SK-N-SH (cell line): Measurements from ENCODE around the gene ACOT7. TPM values are rescaled to one million over a fixed set of nuclear protein-coding genes. Genes with fewer than 3 reads are reported as not detected.

Experiments
- CTCF ChIA-PET: fragments of 300-600, 350-600 bp; formaldehyde crosslinking; extraction: SDS; loops from one replicate; lab custom pipeline; 2021; lab: Yijun Ruan, JAX
- POLR2A ChIA-PET: fragments of 350-600 bp; sonication (Branson Sonifier 250); formaldehyde crosslinking; extraction: SDS; loops from one replicate; lab custom pipeline; 2020; ENCODE audit warnings: antibody characterized with exemption, inconsistent platforms; lab: Yijun Ruan, JAX
- DNase-seq: peaks from one replicate; pipeline ENCODE4 v3.0.0; 2012
- H2AFZ ChIP-seq: fragments of 200-600 bp; sonication (generic); 2 replicates; pipeline ENCODE4 v1.8.1; 2016; ENCODE audit warnings: antibody characterized with exemption, mild to moderate bottlenecking, low read depth
- H3F3A ChIP-seq: fragments of 200-600 bp; sonication (generic); replicated peaks from 2 replicates; pipeline ENCODE3; 2016; ENCODE audit warnings: antibody characterized with exemption, mild to moderate bottlenecking; ENCODE audit not compliant: insufficient read depth
- H3K27ac ChIP-seq, 2 experiments: fragments of 200-500 bp in 1 of 2; fragments of 200-600 bp in 1 of 2; sonication (Bioruptor generic) in 1 of 2; sonication (generic), shearing (Covaris generic) in 1 of 2; 2 replicates each; pipeline versions ENCODE4 v1.5.1 to v1.6.1; 2014 to 2016; ENCODE audit warnings: low read depth in 2 of 2, inconsistent platforms in 1 of 2, low read length in 1 of 2, mild to moderate bottlenecking in 1 of 2, mixed read lengths in 1 of 2
- H3K27me3 ChIP-seq: fragments of 200-600 bp; sonication (generic), shearing (Covaris generic); 2 replicates; pipeline ENCODE4 v1.6.1; 2016; ENCODE audit warnings: mixed run types; ENCODE audit not compliant: insufficient read depth
- H3K36me3 ChIP-seq, 2 experiments: fragments of 200-500 bp in 1 of 2; fragments of 200-600 bp in 1 of 2; sonication (Bioruptor generic) in 1 of 2; sonication (generic) in 1 of 2; replicated peaks in 1 of 2; 2 replicates each; pipeline versions ENCODE3 to v1.5.1; 2014 to 2016; ENCODE audit warnings: low read length in 1 of 2, mild to moderate bottlenecking in 1 of 2; ENCODE audit not compliant: insufficient read depth in 2 of 2, control insufficient read depth in 1 of 2
- H3K4me1 ChIP-seq, 2 experiments: fragments of 200-500 bp in 1 of 2; fragments of 200-600 bp in 1 of 2; sonication (Bioruptor generic) in 1 of 2; sonication (generic), shearing (Covaris generic) in 1 of 2; 2 replicates each; pipeline versions ENCODE4 v1.5.1 to v1.6.1; 2014 to 2016; ENCODE audit warnings: low read depth in 1 of 2, low read length in 1 of 2, mixed run types in 1 of 2; ENCODE audit not compliant: insufficient read depth in 2 of 2, control insufficient read depth in 1 of 2
- H3K4me2 ChIP-seq: fragments of 200-600 bp; sonication (generic), shearing (Covaris generic); 2 replicates; pipeline ENCODE4 v1.6.1; 2017; ENCODE audit warnings: mixed run types
- H3K4me3 ChIP-seq, 2 experiments: fragments of 200-500 bp in 1 of 2; fragments of 200-600 bp in 1 of 2; sonication (Bioruptor generic) in 1 of 2; sonication (generic), shearing (Covaris generic) in 1 of 2; 2 replicates each; pipeline versions ENCODE4 v1.5.1 to v1.8.1; 2014 to 2016; ENCODE audit warnings: low read depth in 2 of 2, inconsistent platforms in 1 of 2, low read length in 1 of 2, mild to moderate bottlenecking in 1 of 2, mixed read lengths in 1 of 2, moderate library complexity in 1 of 2
- H3K79me2 ChIP-seq: fragments of 200-600 bp; sonication (generic); 2 replicates; pipeline ENCODE4 v1.8.1; 2017; ENCODE audit warnings: mild to moderate bottlenecking; ENCODE audit not compliant: insufficient read depth
- H3K9ac ChIP-seq: fragments of 200-600 bp; sonication (generic); 2 replicates; pipeline ENCODE4 v1.6.1; 2017; ENCODE audit warnings: mixed run types
- H3K9me2 ChIP-seq: fragments of 200-600 bp; sonication (generic); 2 replicates; pipeline ENCODE4 v1.6.1; 2017; ENCODE audit warnings: mixed run types
- H3K9me3 ChIP-seq: fragments of 200-600 bp; sonication (generic); 2 replicates; pipeline ENCODE4 v1.6.1; 2017; ENCODE audit warnings: mixed run types, mild to moderate bottlenecking, moderate library complexity
- H4K20me1 ChIP-seq: fragments of 200-600 bp; sonication (generic); 2 replicates; pipeline ENCODE4 v1.6.1; 2017; ENCODE audit warnings: mild to moderate bottlenecking, mixed run types; ENCODE audit not compliant: insufficient read depth
- FOXJ3 ChIP-seq: sonication (generic); formaldehyde crosslinking; IDR thresholded peaks from 2 replicates; pipeline ENCODE4 v1.5.1; 2020; ENCODE audit warnings: mild to moderate bottlenecking, missing genetic modification reagents
- FOXM1 ChIP-seq: IDR thresholded peaks from 2 replicates; pipeline ENCODE4 v1.4.0; 2012; ENCODE audit warnings: low read depth, mild to moderate bottlenecking
- GABPA ChIP-seq: IDR thresholded peaks from 2 replicates; pipeline ENCODE4 v1.4.0; 2012; ENCODE audit warnings: low read depth, mild to moderate bottlenecking
- MEF2A ChIP-seq: IDR thresholded peaks from 2 replicates; pipeline ENCODE4 v1.4.0; 2012; ENCODE audit warnings: low read depth, borderline replicate concordance
- RAD21 ChIP-seq: IDR thresholded peaks from 2 replicates; pipeline ENCODE4 v1.6.1; 2012; ENCODE audit warnings: mild to moderate bottlenecking, low read length
- RCOR1 ChIP-seq: fragments of 150-350 bp; IDR thresholded peaks from 2 replicates; pipeline ENCODE4 v1.6.1; 2017; ENCODE audit warnings: antibody characterized with exemption, low read length
- SIN3A ChIP-seq: IDR thresholded peaks from 2 replicates; pipeline ENCODE4 v1.6.1; 2012; ENCODE audit warnings: low read depth, mild to moderate bottlenecking, low read length, moderate library complexity, borderline replicate concordance
- WGBS: methylation state at CpG from one replicate; pipeline ENCODE4 v1.1.6; 2017; ENCODE audit warnings: low lambda C conversion rate; 5-methylcytosine and 5-hydroxymethylcytosine counted together
- polyA plus RNA-seq, 3 experiments: library from polyadenylated mRNA; depleted of rRNA; stranded (reverse); fragments of >200 nt; gene quantifications; 2 replicates each; pipeline ENCODE4 v1.2.3, GENCODE V29; 2012
- TF ChIP-seq, protein P1 (sequence below): fragments of 200-600 bp; sonication (generic); IDR thresholded peaks from 2 replicates; pipeline ENCODE4 v1.6.1; 2017; ENCODE audit warnings: antibody characterized with exemption, mild to moderate bottlenecking, moderate library complexity
- TF ChIP-seq, protein P2 (sequence below): fragments of 150-350 bp; IDR thresholded peaks from 2 replicates; pipeline ENCODE4 v1.6.1; 2016; ENCODE audit warnings: mild to moderate bottlenecking, low read depth, low read length
- TF ChIP-seq, protein P3 (sequence below): IDR thresholded peaks from 2 replicates; pipeline ENCODE4 v1.4.0; 2012; ENCODE audit warnings: low read depth, borderline replicate concordance
- TF ChIP-seq, protein P4 (sequence below): IDR thresholded peaks from 2 replicates; pipeline ENCODE4 v1.6.1; 2012; ENCODE audit warnings: mild to moderate bottlenecking, low read depth, low read length, moderate library complexity
- TF ChIP-seq, protein P5 (sequence below): IDR thresholded peaks from 2 replicates; pipeline ENCODE4 v1.4.0; 2012; ENCODE audit warnings: low read depth, borderline replicate concordance

Gene ACOT7
- polyA plus RNA-seq, 1 of the 3 experiments (the other 2 are of a cell fraction): 289 TPM

DNA sequence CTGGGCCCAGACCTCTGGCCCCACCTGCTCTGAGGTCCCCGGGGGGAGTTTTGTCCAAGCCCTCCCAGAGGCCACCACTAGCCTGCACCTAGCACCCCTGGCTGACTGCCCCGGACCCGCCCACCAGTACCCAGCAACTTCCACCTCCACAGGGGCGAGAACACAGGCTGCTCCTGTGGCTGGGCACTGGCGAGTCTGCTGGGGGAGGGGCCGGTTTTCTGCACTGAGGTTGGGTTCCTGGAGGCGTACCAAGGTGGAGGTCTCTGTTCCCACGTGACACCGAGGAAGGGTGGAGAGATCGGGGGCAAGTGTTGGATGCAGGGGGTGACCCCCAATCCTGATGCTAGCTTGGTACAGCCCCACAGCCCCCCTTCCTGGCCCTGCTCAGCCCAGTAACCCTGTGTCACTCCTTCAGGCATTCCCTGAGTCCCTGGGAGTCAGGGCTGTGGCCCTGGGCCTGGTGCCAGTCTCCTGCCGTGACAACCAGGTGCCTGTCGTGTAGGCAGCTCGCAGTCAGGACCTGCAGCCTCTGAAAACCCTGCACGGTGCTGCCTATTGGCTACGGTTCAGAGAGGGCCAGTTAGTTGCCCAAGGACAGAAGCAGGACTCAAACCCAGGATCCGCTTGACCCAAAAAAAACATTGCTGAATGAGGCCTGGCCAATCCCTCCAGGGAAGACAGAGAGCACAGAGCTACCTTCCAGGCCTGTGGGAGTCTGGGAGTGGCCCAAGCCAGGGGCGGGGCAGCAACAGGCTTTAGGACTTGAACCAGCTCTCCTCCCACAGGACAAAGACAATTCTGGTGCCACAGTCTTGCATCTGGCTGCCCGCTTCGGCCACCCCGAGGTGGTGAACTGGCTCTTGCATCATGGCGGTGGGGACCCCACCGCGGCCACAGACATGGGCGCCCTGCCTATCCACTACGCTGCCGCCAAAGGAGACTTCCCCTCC, 34.1 kb upstream of the ACOT7 start:
- CTCF ChIA-PET: interaction anchor here (0.9 to 16.1 kb wide), 4 partner anchors 10 to 181 kb away, joined by 4 to 290 read pairs (median 15); no protein-coding TSS in a partner anchor

More for the DNA sequence above, 34.1 kb upstream of the ACOT7 start:
- Histone ChIP-seq H3K9me2 (no peaks in the 10 kb centered on the region), H3F3A (no peaks in the 10 kb centered on the region), H3K27me3 (peaks cover 17% of the 10 kb centered on the region), H3K4me1 (peaks cover 6 to 14% of the 10 kb centered on the region in 2 experiments; a peak in 1 of 4 replicates), H3K27ac (no peak overlapping the region), H3K79me2 (no peaks in the 10 kb centered on the region), H3K4me2 (no peak overlapping the region), H3K9me3 (no peaks in the 10 kb centered on the region), H3K9ac (no peak overlapping the region), H4K20me1 (no peaks in the 10 kb centered on the region), H3K4me3 (no peak overlapping the region), H2AFZ (no peak overlapping the region), H3K36me3 (no peaks in the 10 kb centered on the region)
- TF ChIP-seq FOXJ3 (CRISPR knock-in tag) (no peak), GABPA (no peak), RCOR1 (no peak), MEF2A (no peak), FOXM1 (no peak), SIN3A (no peak), RAD21 (no peak)
- TF ChIP-seq, protein P1, sequence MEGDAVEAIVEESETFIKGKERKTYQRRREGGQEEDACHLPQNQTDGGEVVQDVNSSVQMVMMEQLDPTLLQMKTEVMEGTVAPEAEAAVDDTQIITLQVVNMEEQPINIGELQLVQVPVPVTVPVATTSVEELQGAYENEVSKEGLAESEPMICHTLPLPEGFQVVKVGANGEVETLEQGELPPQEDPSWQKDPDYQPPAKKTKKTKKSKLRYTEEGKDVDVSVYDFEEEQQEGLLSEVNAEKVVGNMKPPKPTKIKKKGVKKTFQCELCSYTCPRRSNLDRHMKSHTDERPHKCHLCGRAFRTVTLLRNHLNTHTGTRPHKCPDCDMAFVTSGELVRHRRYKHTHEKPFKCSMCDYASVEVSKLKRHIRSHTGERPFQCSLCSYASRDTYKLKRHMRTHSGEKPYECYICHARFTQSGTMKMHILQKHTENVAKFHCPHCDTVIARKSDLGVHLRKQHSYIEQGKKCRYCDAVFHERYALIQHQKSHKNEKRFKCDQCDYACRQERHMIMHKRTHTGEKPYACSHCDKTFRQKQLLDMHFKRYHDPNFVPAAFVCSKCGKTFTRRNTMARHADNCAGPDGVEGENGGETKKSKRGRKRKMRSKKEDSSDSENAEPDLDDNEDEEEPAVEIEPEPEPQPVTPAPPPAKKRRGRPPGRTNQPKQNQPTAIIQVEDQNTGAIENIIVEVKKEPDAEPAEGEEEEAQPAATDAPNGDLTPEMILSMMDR: no peak
- TF ChIP-seq, protein P2, sequence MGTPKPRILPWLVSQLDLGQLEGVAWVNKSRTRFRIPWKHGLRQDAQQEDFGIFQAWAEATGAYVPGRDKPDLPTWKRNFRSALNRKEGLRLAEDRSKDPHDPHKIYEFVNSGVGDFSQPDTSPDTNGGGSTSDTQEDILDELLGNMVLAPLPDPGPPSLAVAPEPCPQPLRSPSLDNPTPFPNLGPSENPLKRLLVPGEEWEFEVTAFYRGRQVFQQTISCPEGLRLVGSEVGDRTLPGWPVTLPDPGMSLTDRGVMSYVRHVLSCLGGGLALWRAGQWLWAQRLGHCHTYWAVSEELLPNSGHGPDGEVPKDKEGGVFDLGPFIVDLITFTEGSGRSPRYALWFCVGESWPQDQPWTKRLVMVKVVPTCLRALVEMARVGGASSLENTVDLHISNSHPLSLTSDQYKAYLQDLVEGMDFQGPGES: no peak
- TF ChIP-seq, protein P3, sequence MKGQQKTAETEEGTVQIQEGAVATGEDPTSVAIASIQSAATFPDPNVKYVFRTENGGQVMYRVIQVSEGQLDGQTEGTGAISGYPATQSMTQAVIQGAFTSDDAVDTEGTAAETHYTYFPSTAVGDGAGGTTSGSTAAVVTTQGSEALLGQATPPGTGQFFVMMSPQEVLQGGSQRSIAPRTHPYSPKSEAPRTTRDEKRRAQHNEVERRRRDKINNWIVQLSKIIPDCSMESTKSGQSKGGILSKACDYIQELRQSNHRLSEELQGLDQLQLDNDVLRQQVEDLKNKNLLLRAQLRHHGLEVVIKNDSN: no peak
- TF ChIP-seq, protein P4, sequence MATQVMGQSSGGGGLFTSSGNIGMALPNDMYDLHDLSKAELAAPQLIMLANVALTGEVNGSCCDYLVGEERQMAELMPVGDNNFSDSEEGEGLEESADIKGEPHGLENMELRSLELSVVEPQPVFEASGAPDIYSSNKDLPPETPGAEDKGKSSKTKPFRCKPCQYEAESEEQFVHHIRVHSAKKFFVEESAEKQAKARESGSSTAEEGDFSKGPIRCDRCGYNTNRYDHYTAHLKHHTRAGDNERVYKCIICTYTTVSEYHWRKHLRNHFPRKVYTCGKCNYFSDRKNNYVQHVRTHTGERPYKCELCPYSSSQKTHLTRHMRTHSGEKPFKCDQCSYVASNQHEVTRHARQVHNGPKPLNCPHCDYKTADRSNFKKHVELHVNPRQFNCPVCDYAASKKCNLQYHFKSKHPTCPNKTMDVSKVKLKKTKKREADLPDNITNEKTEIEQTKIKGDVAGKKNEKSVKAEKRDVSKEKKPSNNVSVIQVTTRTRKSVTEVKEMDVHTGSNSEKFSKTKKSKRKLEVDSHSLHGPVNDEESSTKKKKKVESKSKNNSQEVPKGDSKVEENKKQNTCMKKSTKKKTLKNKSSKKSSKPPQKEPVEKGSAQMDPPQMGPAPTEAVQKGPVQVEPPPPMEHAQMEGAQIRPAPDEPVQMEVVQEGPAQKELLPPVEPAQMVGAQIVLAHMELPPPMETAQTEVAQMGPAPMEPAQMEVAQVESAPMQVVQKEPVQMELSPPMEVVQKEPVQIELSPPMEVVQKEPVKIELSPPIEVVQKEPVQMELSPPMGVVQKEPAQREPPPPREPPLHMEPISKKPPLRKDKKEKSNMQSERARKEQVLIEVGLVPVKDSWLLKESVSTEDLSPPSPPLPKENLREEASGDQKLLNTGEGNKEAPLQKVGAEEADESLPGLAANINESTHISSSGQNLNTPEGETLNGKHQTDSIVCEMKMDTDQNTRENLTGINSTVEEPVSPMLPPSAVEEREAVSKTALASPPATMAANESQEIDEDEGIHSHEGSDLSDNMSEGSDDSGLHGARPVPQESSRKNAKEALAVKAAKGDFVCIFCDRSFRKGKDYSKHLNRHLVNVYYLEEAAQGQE: no peak
- TF ChIP-seq, protein P5, sequence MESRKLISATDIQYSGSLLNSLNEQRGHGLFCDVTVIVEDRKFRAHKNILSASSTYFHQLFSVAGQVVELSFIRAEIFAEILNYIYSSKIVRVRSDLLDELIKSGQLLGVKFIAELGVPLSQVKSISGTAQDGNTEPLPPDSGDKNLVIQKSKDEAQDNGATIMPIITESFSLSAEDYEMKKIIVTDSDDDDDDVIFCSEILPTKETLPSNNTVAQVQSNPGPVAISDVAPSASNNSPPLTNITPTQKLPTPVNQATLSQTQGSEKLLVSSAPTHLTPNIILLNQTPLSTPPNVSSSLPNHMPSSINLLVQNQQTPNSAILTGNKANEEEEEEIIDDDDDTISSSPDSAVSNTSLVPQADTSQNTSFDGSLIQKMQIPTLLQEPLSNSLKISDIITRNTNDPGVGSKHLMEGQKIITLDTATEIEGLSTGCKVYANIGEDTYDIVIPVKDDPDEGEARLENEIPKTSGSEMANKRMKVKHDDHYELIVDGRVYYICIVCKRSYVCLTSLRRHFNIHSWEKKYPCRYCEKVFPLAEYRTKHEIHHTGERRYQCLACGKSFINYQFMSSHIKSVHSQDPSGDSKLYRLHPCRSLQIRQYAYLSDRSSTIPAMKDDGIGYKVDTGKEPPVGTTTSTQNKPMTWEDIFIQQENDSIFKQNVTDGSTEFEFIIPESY: no peak
- POLR2A ChIA-PET: no interaction called here
- WGBS: 80% methylated on average over 7 of the region's 26 CpGs
- DNase-seq: no peak
